Gastroesophageal sphincter (tissue), 3 donors: ENCODE data around the gene BAZ2B.

Source experiments
- EP300 ChIP-seq: sonication (generic); formaldehyde crosslinking; IDR thresholded peaks from one replicate; pipeline ENCODE4 v1.6.1; 2017; ENCODE audit warnings: antibody characterized with exemption, mild to moderate bottlenecking
- POLR2AphosphoS5 ChIP-seq: sonication (generic); formaldehyde crosslinking; IDR thresholded peaks from one replicate; pipeline ENCODE4 v1.6.1; 2017; ENCODE audit warnings: antibody characterized with exemption
- TF ChIP-seq, protein P1 (sequence below), 4 experiments: fragments of 200-600 bp in 2 of 4; fragments of 450-650 bp in 2 of 4; sonication (generic) in 1 of 4; IDR thresholded peaks; one replicate each; pipeline ENCODE4 v1.5.1; 2017 to 2019; ENCODE audit warnings: antibody characterized with exemption in 4 of 4, mild to moderate bottlenecking in 2 of 4, moderate library complexity in 2 of 4

DNA sequence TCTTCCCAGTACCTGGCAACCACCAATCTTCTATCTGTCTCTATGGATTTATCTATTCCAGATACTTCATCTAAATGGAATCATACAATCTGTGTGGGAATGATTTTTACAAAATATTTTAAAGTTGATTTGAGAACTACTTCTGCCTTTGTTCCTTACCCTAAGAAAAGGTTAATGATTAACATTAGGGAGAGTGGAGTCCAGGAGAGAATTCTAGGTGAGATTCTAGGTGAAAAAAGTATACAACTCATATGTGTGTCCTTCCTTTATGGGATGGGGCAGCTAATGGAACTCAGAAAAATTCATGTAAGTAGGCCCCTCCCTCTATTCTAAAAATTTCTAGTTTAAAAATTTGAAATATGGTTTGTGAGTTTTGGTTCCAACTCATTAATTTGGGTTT is 293.9 kb downstream of the BAZ2B start:
- TF ChIP-seq POLR2AphosphoS5 (no peak), EP300 (no peak)
- TF ChIP-seq, protein P1, sequence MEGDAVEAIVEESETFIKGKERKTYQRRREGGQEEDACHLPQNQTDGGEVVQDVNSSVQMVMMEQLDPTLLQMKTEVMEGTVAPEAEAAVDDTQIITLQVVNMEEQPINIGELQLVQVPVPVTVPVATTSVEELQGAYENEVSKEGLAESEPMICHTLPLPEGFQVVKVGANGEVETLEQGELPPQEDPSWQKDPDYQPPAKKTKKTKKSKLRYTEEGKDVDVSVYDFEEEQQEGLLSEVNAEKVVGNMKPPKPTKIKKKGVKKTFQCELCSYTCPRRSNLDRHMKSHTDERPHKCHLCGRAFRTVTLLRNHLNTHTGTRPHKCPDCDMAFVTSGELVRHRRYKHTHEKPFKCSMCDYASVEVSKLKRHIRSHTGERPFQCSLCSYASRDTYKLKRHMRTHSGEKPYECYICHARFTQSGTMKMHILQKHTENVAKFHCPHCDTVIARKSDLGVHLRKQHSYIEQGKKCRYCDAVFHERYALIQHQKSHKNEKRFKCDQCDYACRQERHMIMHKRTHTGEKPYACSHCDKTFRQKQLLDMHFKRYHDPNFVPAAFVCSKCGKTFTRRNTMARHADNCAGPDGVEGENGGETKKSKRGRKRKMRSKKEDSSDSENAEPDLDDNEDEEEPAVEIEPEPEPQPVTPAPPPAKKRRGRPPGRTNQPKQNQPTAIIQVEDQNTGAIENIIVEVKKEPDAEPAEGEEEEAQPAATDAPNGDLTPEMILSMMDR (IDR thresholded peaks at IDR 0.05): no peak
